ENCODE measurements around the gene CACNA1H. TPM values are rescaled to one million over a fixed set of nuclear protein-coding genes. Genes with fewer than 3 reads are reported as not detected.

Gene CACNA1H
- total and polyA plus RNA-seq, 2 of the 4 experiments (the other 2 are of a cell fraction) = 1.6 to 5.8 TPM

DNA sequence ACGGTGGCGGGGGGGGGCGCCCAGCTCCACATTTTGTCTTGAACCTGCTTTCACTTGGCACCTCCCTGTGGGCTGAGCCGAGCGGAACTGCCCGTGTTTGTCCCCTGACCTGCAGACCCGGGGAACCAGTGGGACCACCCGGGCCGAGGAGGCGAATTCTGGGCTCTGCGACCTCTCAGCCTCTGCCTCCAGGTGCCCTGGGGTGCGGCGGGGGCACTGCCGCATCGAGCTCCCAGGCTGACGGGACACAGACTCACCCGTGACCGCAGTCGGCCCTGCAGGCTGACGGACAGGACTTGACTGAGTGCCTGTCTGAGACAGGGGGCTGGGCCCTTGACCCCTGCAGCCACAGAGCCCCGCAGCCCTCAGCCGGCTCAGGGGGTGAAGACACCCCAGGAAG is 45.8 kb upstream of the CACNA1H start:
- Histone ChIP-seq H3K4ac (ENCODE audit: low read depth, low read length) (no peak overlapping the region), H3K4me2 (ENCODE audit: low read depth, low read length) (no peak overlapping the region), H3K18ac (ENCODE audit: low read depth, low read length) (no peak overlapping the region), H3K14ac (replicated peaks; ENCODE audit: low read depth, low read length) (no peak overlapping the region), H3K4me3 (ENCODE audit: insufficient read depth, low read depth, low read length) (no peak overlapping the region), H4K5ac (ENCODE audit: low read depth, low read length) (no peak overlapping the region), H2BK15ac (ENCODE audit: low read depth, low read length) (no peak overlapping the region), H4K20me1 (ENCODE audit: insufficient read depth, low read length) (no peaks in the 10 kb centered on the region; the same call in 1 of the 2 replicates), H2BK120ac (ENCODE audit: low read depth, low read length) (no peak overlapping the region), H3K9me1 (ENCODE audit: insufficient read depth, low read length) (no peaks in the 10 kb centered on the region), H4K91ac (ENCODE audit: insufficient read depth, low read depth, low read length) (no peak overlapping the region), H2BK20ac (ENCODE audit: low read depth, low read length) (no peak overlapping the region), H2AFZ (replicated peaks; ENCODE audit: low read length, poor library complexity) (no peak overlapping the region), H3K23ac (ENCODE audit: low read depth, low read length) (no peak overlapping the region), H2BK5ac (ENCODE audit: low read depth, low read length, poor library complexity, severe bottlenecking) (no peak overlapping the region), H3K36me3 (ENCODE audit: control insufficient read depth, insufficient read depth, low read length) (no peaks in the 10 kb centered on the region), H4K8ac (ENCODE audit: low read depth in 2 of 2, low read length in 2 of 2) (no peak overlapping the region), H3K79me1 (ENCODE audit: low read depth in 1 of 2, low read length in 2 of 2) (no peaks in the 10 kb centered on the region), H3K27ac (ENCODE audit: insufficient read depth, low read length) (no peak overlapping the region), H2AK9ac (replicated peaks; ENCODE audit: low read depth, low read length, poor library complexity) (no peak overlapping the region), H3K9me3 (ENCODE audit: control insufficient read depth, insufficient read depth, low read length) (no peaks in the 10 kb centered on the region), H3K4me1 (ENCODE audit: control insufficient read depth, insufficient read depth, low read length) (0 out of 2 replicates have a peak, but pooled peaks cover 2% of the 10 kb centered on the region), H3K27me3 (ENCODE audit: control insufficient read depth, insufficient read depth, low read length) (peaks cover 54% of the 10 kb centered on the region), H3K9ac (ENCODE audit: low read depth, low read length) (no peak overlapping the region), H2AK5ac (ENCODE audit: low read depth, low read length) (no peak overlapping the region), H3K56ac (ENCODE audit: extremely low read depth, insufficient read depth, low read length) (no peak overlapping the region)
- intact Hi-C loops (cut with micrococcal nuclease) = no loop called here
- DNase-seq (no peak), ATAC-seq (ENCODE audit: low read depth) (no peak)
- in situ Hi-C loops (cut with MboI; ENCODE audit: low sequenced_read_pairs) = no loop called here
- TF ChIP-seq RCOR1 (IDR thresholded peaks at IDR 0.05; ENCODE audit: insufficient replicate concordance, low read length) = no peak
- no peak for TF ChIP-seq RFX5 (IDR thresholded peaks at IDR 0.05; ENCODE audit: low read depth, low read length)
- TF ChIP-seq, protein P1, sequence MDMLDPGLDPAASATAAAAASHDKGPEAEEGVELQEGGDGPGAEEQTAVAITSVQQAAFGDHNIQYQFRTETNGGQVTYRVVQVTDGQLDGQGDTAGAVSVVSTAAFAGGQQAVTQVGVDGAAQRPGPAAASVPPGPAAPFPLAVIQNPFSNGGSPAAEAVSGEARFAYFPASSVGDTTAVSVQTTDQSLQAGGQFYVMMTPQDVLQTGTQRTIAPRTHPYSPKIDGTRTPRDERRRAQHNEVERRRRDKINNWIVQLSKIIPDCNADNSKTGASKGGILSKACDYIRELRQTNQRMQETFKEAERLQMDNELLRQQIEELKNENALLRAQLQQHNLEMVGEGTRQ (IDR thresholded peaks at IDR 0.05; ENCODE audit: low read depth, low read length) = no peak
- no peak for TF ChIP-seq MAZ (IDR thresholded peaks at IDR 0.05; ENCODE audit: borderline replicate concordance, low read depth, low read length)
- TF ChIP-seq RAD21 (IDR thresholded peaks at IDR 0.05; ENCODE audit: low read length) = no peak
- no peak for TF ChIP-seq SMC3 (IDR thresholded peaks at IDR 0.05; ENCODE audit: low read depth, low read length)
- ChIA-PET POLR2A (ENCODE audit: unreplicated experiment) (no interaction called here), CTCF (no interaction called here)
- no TSS peak for BruUV-seq (replicated peaks)
- WGBS, 2 experiments (ENCODE audit: extremely low coverage in 2 of 2, insufficient read length in 1 of 2) = 32% methylated on average over 10 of the region's 22 CpGs; no CpG with 5 or more reads in 1 of the 2 experiments
- dilution Hi-C loops (cut with HindIII; ENCODE audit: low sequenced_read_pairs, unreplicated experiment) = no loop called here
